GM19395 (cell line): Measurements from ENCODE around the gene GREB1L.
"Not testable (repeated sequence)": the region's sequence is repeated elsewhere in the genome, so short reads cannot be mapped to it uniquely, and the experiment has no call there.

Source experiments
- ATAC-seq: cut with Tn5 transposase; IDR thresholded peaks from one replicate; pipeline ENCODE4 v1.9.1; 2021; ENCODE audit warnings: mild to moderate bottlenecking, moderate library complexity; ENCODE audit not compliant: unreplicated experiment

GREB1L gene

GRCh38 chr18:21242141-21242779, at the start of gene GREB1L:
Gene GREB1L (plus strand): TSS chr18:21242232. CDS start chr18:21383519, 141,287 bp downstream.
- no peak for ATAC-seq

DNA sequence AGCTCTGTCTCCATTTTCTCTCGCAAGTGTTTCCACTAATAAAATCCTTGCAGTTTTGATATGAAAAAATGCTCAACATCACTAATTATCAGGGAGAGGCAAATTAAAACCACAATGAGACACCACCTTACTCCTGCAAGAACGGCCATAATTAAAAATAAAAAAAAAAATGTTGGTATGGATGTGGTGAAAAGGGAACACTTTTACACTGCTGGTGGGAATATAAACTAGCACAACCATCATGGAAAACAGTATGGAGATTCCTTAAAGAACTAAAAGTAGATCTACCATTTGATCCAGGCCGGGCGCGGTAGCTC, 49.8 kb upstream of the GREB1L start:
- no peak for ATAC-seq

- ATAC-seq = no peak
These were observed 46.9 kb upstream of the GREB1L start for GRCh38 chr18:21194871-21195771.

- ATAC-seq = no peak
These were observed 45.6 kb upstream of the GREB1L start for GRCh38 chr18:21196426-21196825.

GRCh38 chr18:21203126-21203525, 38.9 kb upstream of the GREB1L start:
- ATAC-seq = no peak

- ATAC-seq = no peak
These were observed 38.3 kb upstream of the GREB1L start for GRCh38 chr18:21203542-21204241.

DNA sequence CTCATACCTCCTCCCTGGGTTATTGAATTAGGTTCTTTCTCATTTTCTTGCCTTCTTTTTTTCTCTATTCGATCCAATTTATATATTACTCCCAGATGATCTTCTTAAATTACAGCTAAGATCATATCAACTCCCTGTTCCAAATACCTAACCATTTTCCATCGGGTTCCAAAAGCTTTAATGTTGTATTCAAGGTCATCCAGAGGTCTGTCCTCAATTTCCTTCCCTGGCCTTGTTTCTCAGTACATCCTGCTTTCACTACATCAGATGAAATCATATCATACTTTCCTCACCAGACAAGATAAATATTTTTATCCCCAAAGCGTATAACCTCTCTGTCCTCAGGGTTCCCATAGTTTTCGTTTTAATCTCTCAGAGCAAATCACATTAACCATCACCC, 36.3 kb upstream of the GREB1L start:
- ATAC-seq = no peak

DNA sequence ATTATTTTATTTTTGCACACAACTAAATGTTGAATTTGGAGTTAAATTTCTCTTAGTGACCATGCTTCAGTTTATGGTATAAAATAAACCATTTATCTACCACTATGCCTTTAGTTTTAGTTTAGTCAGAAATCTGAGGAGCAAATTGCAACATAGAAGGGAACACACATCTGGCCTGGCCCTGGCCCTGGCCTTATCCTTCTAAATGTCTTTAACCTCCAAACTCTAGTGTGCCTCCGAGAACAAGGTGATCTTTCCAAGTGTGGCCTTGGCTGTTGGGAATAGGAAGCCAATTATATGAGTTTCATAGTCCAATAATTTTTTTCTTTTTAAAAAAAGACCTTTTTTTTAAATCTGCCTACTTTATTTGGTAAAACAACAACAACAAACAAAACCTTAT, 31.8 kb upstream of the GREB1L start:
- ATAC-seq = no peak

- no peak for ATAC-seq
These were observed 31.2 kb upstream of the GREB1L start for GRCh38 chr18:21210784-21211183.

GRCh38 chr18:21214409-21214808, 27.6 kb upstream of the GREB1L start:
- not testable (repeated sequence) for ATAC-seq

GRCh38 chr18:21215490-21215889, 26.5 kb upstream of the GREB1L start:
- ATAC-seq = no peak

GRCh38 chr18:21218862-21219261, 23.2 kb upstream of the GREB1L start:
- no peak for ATAC-seq

GRCh38 chr18:21230436-21230835, 11.6 kb upstream of the GREB1L start:
- no peak for ATAC-seq

DNA sequence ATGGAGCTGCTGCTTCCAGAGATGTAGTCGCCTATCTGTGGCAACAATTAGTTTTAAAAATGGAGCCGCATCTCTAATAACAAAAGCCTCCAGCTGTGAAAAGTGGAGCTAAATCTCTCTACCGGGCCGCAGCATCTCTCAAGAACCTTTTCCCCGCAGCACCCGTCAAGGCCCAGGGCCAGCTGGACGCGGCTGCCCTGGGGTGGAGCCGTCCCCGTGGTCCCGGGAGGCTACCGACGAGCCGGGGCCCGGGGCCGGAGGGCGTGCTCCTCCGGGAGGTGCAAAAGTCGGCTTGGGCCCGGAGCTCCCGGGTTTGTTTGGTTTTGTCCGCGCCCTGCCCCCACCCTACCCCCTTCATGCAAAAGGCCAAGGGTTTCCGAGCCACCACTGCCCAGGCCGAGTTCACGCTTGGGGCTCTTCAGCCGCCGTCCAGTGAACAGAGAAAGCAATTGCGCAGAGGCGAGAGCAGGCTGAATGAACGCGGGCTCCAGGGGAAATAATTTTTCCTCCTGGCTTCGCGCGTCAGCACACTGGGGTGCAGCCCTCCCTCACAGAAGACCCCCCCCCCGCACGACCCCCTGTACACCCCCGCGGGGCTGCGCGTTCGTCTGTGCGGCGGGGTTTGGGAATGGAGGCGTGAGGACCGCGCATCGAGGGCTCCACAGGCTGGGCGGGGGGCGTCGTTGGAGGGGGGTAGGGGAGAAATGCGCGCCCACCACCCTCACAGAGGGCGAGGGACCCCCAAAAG, 557 bp upstream of the GREB1L start:
- ATAC-seq = no peak

GRCh38 chr18:21242780-21243401, 859 bp downstream of the GREB1L start:
- ATAC-seq = no peak

DNA sequence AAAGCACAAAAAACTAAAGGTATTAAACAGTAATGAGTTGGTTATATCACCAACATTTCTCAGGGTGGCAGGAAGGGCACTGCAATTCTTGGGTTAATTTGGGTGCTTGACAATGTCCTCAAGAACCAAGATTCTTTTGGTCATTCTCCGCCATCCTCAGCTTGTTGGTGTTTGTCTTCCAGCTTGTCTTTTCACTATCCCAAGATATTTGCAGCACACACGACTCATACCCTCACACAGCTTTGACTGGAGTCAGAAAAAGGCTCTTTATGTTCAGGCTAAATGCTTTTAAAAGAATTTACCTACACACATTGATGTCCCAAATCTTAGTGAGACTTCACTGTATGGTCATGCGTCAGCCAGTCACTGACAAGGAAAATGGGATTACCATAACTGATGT, 12.5 kb downstream of the GREB1L start:
- ATAC-seq = no peak

- ATAC-seq = no peak
These were observed 13.2 kb downstream of the GREB1L start for GRCh38 chr18:21255211-21255610.

DNA sequence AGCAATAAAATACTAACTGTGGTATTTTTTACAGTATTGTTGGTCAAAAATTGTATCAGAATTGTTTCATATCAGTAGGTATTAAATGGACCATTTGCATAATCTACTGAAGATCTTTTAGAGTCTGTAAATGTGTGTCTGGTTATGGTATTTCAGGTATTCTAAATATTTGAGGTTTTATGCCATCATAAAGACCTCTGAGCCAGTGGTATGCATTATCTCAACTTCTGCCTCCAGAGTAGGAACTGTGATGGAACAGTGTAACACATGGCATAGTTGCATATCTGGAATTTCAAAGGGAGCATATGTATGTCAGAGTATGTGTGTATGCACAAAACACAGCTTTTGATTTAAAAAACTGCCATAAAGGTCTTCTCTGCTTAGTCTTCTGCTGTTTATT, 15.4 kb downstream of the GREB1L start:
- ATAC-seq = no peak

GRCh38 chr18:21260621-21261020, 18.6 kb downstream of the GREB1L start:
- ATAC-seq = no peak

- ATAC-seq = no peak
These were observed 19.3 kb downstream of the GREB1L start for GRCh38 chr18:21261352-21261751.

GRCh38 chr18:21262244-21262643, 20.2 kb downstream of the GREB1L start:
- no peak for ATAC-seq
